Measurements from ENCODE around the gene ZNF222. TPM values are rescaled to one million over a fixed set of nuclear protein-coding genes. Genes with fewer than 3 reads are reported as not detected.

Gene ZNF222
- total RNA-seq, 1 experiment from 2014 or later, result 5.4 TPM

DNA sequence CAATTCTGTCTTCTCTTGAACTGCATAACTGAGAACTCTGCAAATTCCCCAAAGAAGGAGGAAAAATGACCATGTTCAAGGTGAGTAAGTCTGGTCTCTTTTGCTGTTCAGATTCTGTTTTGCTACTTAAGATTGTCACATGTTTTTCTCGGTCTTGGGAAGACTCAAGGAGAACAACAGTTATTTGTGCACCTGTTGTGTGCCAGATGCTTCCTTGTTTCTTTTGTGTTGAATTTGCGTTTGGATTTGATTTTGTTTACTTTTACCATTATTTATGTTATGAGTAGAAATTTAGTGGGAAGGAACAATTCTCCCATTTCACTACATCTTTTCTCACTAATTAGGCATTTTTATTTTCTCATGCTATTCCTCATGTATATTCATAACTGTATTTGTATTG, 51.1 kb downstream of the ZNF222 start:
- H3K36me3 Mint-ChIP-seq (ENCODE audit: insufficient read depth in 1 of 3, low read depth in 3 of 3), result peaks cover 11 to 21% (median 20%) of the 10 kb centered on the region in 3 experiments
- Histone ChIP-seq H3K4me2 (ENCODE audit: insufficient read depth, insufficient read length, low read length) (no peak overlapping the region), H3K27ac (ENCODE audit: insufficient read length, low read depth, low read length) (no peak overlapping the region), H3K27me3 (ENCODE audit: insufficient read depth, low read length) (no peaks in the 10 kb centered on the region; the same call in 1 of the 2 replicates), H2BK20ac (ENCODE audit: low read depth, low read length, poor library complexity, severe bottlenecking) (no peak overlapping the region), H3K9me3 (ENCODE audit: control insufficient read depth, low read depth, low read length) (no peaks in the 10 kb centered on the region), H2AK5ac (ENCODE audit: insufficient read length, low read length) (no peak overlapping the region), H2BK5ac (ENCODE audit: insufficient read length, low read length) (no peak overlapping the region), H3K23ac (ENCODE audit: insufficient read length, low read depth, low read length) (no peak overlapping the region), H2BK12ac (ENCODE audit: insufficient read length, low read depth, low read length) (no peak overlapping the region), H3K4me1 (ENCODE audit: insufficient read depth, low read length) (no peaks in the 10 kb centered on the region), H3K9ac (ENCODE audit: extremely low read depth, insufficient read length, low read length) (no peak overlapping the region), H2BK15ac (ENCODE audit: low read depth, low read length) (no peak overlapping the region), H3K79me1 (ENCODE audit: insufficient read depth, low read depth, low read length, poor library complexity, severe bottlenecking) (no peaks in the 10 kb centered on the region), H4K8ac (replicated peaks; ENCODE audit: insufficient read length, low read depth, low read length) (no peak overlapping the region), H3K23me2 (ENCODE audit: insufficient read length, low read depth, low read length, poor library complexity, severe bottlenecking) (peaks cover 14% of the 10 kb centered on the region), H2BK120ac (ENCODE audit: low read depth, low read length, poor library complexity, severe bottlenecking) (no peak overlapping the region), H3K4ac (ENCODE audit: low read depth, low read length) (no peak overlapping the region), H3K79me2 (ENCODE audit: insufficient read depth, low read length) (no peaks in the 10 kb centered on the region), H3K14ac (ENCODE audit: insufficient read depth, low read length) (no peak overlapping the region), H4K91ac (ENCODE audit: insufficient read length, low read depth, low read length) (no peak overlapping the region), H3K56ac (ENCODE audit: insufficient read length, low read depth, low read length) (no peak overlapping the region), H2AFZ (ENCODE audit: low read length) (no peak overlapping the region), H3K18ac (ENCODE audit: insufficient read length, low read depth, low read length) (no peak overlapping the region), H3T11ph (ENCODE audit: low read length) (no peak overlapping the region), H4K20me1 (ENCODE audit: control insufficient read depth, insufficient read depth, insufficient read length) (no peaks in the 10 kb centered on the region), H4K5ac (ENCODE audit: insufficient read length, low read depth, low read length) (no peak overlapping the region)
- H3K4me1 Mint-ChIP-seq, result peaks cover 12 to 13% of the 10 kb centered on the region in 2 experiments
- DNase-seq, result no peak
- no peak overlapping the region for H3K27ac Mint-ChIP-seq
- no peak overlapping the region for H3K4me3 Mint-ChIP-seq
- TF ChIP-seq, protein P1, sequence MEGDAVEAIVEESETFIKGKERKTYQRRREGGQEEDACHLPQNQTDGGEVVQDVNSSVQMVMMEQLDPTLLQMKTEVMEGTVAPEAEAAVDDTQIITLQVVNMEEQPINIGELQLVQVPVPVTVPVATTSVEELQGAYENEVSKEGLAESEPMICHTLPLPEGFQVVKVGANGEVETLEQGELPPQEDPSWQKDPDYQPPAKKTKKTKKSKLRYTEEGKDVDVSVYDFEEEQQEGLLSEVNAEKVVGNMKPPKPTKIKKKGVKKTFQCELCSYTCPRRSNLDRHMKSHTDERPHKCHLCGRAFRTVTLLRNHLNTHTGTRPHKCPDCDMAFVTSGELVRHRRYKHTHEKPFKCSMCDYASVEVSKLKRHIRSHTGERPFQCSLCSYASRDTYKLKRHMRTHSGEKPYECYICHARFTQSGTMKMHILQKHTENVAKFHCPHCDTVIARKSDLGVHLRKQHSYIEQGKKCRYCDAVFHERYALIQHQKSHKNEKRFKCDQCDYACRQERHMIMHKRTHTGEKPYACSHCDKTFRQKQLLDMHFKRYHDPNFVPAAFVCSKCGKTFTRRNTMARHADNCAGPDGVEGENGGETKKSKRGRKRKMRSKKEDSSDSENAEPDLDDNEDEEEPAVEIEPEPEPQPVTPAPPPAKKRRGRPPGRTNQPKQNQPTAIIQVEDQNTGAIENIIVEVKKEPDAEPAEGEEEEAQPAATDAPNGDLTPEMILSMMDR (conservative IDR thresholded peaks at IDR 0.05), result no peak
- H3K9me3 Mint-ChIP-seq, result peaks cover 7 to 10% of the 10 kb centered on the region in 2 experiments
- H3K27me3 Mint-ChIP-seq (ENCODE audit: low read depth), result peaks cover 20% of the 10 kb centered on the region
- WGBS (ENCODE audit: extremely low coverage, insufficient read length, low lambda C conversion rate), result no CpG with 5 or more reads among the region's 2 CpGs

Other genes with a start within 250 kb of the ZNF222 start
- 0.26 TPM in 1 of 2 replicates, not detected in the other for gene KCNN4, start 244.4 kb upstream of the ZNF222 start, total RNA-seq (2021)
- gene LYPD5, start 222.9 kb upstream of the ZNF222 start, total RNA-seq (2021), result 0.50 TPM in 2 replicates
- 10.4 and 11.6 TPM in 2 replicates for gene ZNF283, start 198.1 kb upstream of the ZNF222 start, total RNA-seq (2021)
- 2.0 and 2.7 TPM in 2 replicates for gene ZNF404, start 141.4 kb upstream of the ZNF222 start, total RNA-seq (2021)
- gene ZNF45, start 90.1 kb upstream of the ZNF222 start, total RNA-seq (2021), result 18.4 and 19.8 TPM in 2 replicates
- 6.4 and 8.0 TPM in 2 replicates for gene ZNF221, start 74.2 kb upstream of the ZNF222 start, total RNA-seq (2021)
- 8.1 and 10.1 TPM in 2 replicates for gene ZNF155, start 41.2 kb upstream of the ZNF222 start, total RNA-seq (2021)
- 3.1 and 3.5 TPM in 2 replicates for gene ZNF230, start 22.4 kb upstream of the ZNF222 start, total RNA-seq (2021)
- 4.3 and 4.8 TPM in 2 replicates for gene ZNF223, start 26.7 kb downstream of the ZNF222 start, total RNA-seq (2021)
- gene ZNF284, start 46.8 kb downstream of the ZNF222 start, total RNA-seq (2021), result 2.6 and 3.0 TPM in 2 replicates
- gene ZNF224, start 69.0 kb downstream of the ZNF222 start, total RNA-seq (2021), result 15.2 and 19.0 TPM in 2 replicates
- gene ZNF225, start 88.0 kb downstream of the ZNF222 start, total RNA-seq (2021), result 3.9 and 4.8 TPM in 2 replicates
- 12.4 TPM in 2 replicates for gene ZNF234, start 116.2 kb downstream of the ZNF222 start, total RNA-seq (2021)
- 12.1 and 15.3 TPM in 2 replicates for gene ZNF226, start 139.7 kb downstream of the ZNF222 start, total RNA-seq (2021)
- 19.8 and 22.6 TPM in 2 replicates for gene ZNF227, start 187.2 kb downstream of the ZNF222 start, total RNA-seq (2021)
- gene ZNF233, start 234.5 kb downstream of the ZNF222 start, total RNA-seq (2021), result 1.9 and 2.5 TPM in 2 replicates

Data from H9 (cell line).